ENCODE results near the gene DIAPH2.
"Not testable (repeated sequence)": the region's sequence is repeated elsewhere in the genome, so short reads cannot be mapped to it uniquely, and the experiment has no call there.

DIAPH2 gene

DNA sequence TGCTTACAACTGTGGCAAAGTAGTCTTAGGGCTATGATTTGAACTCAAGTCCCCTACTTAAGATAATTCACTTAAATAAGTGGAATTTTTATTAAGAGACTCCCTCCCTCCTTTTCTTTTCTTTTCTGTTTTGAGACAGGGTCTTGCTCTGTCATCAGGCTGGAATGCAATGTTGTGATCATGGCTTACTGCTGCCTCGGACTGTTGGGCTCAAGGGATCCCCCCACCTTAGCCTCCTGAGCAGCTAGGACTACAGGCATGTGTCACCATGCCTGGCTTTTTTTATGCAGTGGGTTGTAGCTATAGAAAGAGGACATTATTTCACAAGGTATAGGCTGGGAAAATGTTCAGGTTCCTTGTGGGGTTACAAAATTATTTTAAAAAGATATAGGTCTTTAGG lies 19.2 kb downstream of the DIAPH2 start:
- Mint-ChIP-seq H3K4me3 (no peak overlapping the region), H3K9me3 (ENCODE audit: low read depth) (no peaks in the 10 kb centered on the region), H3K36me3 (peaks cover 13% of the 10 kb centered on the region), H3K4me1 (ENCODE audit: low read depth) (peaks cover 6% of the 10 kb centered on the region), H3K27ac (no peak overlapping the region), H3K27me3 (no peaks in the 10 kb centered on the region)

GRCh38 chrX:96704629-96705028 lies 20.0 kb downstream of the DIAPH2 start:
- Mint-ChIP-seq H3K36me3 (peaks cover 12% of the 10 kb centered on the region), H3K9me3 (ENCODE audit: low read depth) (no peaks in the 10 kb centered on the region), H3K27me3 (no peaks in the 10 kb centered on the region), H3K4me3 (no peak overlapping the region), H3K4me1 (ENCODE audit: low read depth) (peaks cover 6% of the 10 kb centered on the region), H3K27ac (no peak overlapping the region)

DNA sequence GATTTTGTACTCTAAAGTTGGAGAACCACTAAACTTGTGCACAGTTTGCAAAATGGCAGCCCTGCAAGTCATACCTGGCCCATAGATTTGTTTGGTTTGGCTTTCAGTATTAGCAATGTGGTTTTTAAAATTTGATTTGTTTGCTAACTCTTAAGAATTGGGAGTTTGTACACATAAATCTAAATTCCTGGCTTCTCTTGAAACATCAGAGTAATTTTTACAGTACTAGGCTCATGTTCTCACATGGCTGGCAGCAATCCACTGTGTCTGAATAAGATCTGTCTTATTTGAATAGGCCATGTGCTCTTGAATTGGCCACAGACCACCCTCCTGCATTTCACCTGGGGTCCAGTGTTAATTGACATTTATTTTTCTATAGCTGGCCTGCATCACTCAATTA lies 21.3 kb downstream of the DIAPH2 start:
- peaks cover 4% of the 10 kb centered on the region for H3K36me3 Mint-ChIP-seq

GRCh38 chrX:96707804-96708203 lies 23.2 kb downstream of the DIAPH2 start:
- no peaks in the 10 kb centered on the region for H3K9me3 Mint-ChIP-seq (ENCODE audit: low read depth)

More for the DNA sequence above, 21.3 kb downstream of the DIAPH2 start:
- no peak overlapping the region for H3K27ac Mint-ChIP-seq
- H3K4me3 Mint-ChIP-seq = no peak overlapping the region
- H3K27me3 Mint-ChIP-seq = no peaks in the 10 kb centered on the region
- no peaks in the 10 kb centered on the region for H3K9me3 Mint-ChIP-seq (ENCODE audit: low read depth)
- peaks cover 4% of the 10 kb centered on the region for H3K4me1 Mint-ChIP-seq (ENCODE audit: low read depth)

DNA sequence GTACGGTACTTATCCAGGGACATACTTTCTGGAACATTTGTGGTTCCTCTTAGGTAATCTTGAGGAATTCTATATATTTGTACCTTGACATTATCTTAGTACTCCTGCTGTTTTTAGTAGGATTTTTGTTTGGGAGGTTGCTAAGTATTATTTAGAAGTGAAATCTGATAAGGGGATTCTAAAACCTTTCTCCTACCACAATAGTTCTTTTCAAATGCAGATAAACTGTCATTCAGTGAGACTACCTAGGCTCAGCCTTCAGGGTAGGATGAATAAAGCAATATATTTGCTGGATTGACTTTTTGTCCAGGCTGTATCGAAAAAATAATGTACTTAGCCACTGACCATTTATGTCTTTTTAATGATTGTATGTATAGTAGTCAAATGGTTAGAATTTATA lies 25.4 kb downstream of the DIAPH2 start:
- no peaks in the 10 kb centered on the region for H3K9me3 Mint-ChIP-seq (ENCODE audit: low read depth)
- no peak overlapping the region for H3K27ac Mint-ChIP-seq
- no peaks in the 10 kb centered on the region for H3K36me3 Mint-ChIP-seq
- no peaks in the 10 kb centered on the region for H3K27me3 Mint-ChIP-seq
- H3K4me3 Mint-ChIP-seq = no peak overlapping the region
- H3K4me1 Mint-ChIP-seq (ENCODE audit: low read depth) = peaks cover 4% of the 10 kb centered on the region

More at GRCh38 chrX:96707804-96708203, 23.2 kb downstream of the DIAPH2 start:
- Mint-ChIP-seq H3K4me1 (ENCODE audit: low read depth) (peaks cover 4% of the 10 kb centered on the region), H3K36me3 (peaks cover 3% of the 10 kb centered on the region), H3K27me3 (no peaks in the 10 kb centered on the region), H3K27ac (no peak overlapping the region), H3K4me3 (no peak overlapping the region)

DNA sequence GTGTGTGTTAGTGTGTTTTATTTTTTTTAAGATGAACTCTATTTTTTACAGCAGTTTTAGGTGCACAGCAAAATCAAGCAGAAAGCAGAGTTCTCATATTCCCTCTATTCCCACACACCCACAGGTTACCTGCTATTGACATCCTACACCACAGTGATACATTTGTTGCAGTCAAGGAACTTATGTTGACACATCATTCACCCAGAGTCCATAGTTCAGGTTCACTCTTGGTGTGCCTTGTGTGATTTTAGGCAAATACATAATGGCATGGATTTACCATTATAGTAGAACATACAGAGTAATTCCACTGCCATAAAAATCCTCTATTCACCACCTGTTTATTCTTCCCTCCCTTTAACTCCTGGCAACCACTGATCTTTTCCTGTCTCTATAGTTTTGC lies 28.7 kb downstream of the DIAPH2 start:
- peaks cover 6% of the 10 kb centered on the region for H3K4me1 Mint-ChIP-seq (ENCODE audit: low read depth)
- no peaks in the 10 kb centered on the region for H3K27me3 Mint-ChIP-seq
- no peak overlapping the region for H3K27ac Mint-ChIP-seq
- H3K9me3 Mint-ChIP-seq (ENCODE audit: low read depth) = no peaks in the 10 kb centered on the region
- no peaks in the 10 kb centered on the region for H3K36me3 Mint-ChIP-seq
- no peak overlapping the region for H3K4me3 Mint-ChIP-seq

DNA sequence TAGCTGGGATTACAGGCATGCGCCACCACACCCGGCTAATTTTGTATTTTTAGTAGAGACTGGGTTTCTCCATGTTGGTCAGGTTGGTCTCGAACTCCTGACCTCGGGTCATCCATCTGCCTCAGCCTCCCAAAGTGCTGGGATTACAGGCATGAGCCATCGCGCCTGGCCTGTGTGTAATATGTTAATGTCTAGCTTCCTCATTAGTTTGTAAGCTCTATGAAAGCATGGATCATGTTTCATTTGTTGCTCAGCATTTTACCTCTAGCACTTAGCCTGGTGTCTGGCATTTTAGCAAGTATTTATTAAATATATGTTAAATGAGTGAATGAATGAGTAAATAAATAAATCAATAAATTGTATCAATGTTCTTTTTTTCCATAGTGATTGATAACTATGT lies 29.8 kb downstream of the DIAPH2 start:
- H3K27me3 Mint-ChIP-seq; H3K4me1 Mint-ChIP-seq (ENCODE audit: low read depth); H3K36me3 Mint-ChIP-seq; H3K4me3 Mint-ChIP-seq; H3K27ac Mint-ChIP-seq; H3K9me3 Mint-ChIP-seq (ENCODE audit: low read depth): not testable (repeated sequence)

- Mint-ChIP-seq H3K4me1 (ENCODE audit: low read depth) (peaks cover 6% of the 10 kb centered on the region), H3K9me3 (ENCODE audit: low read depth) (no peaks in the 10 kb centered on the region), H3K27ac (no peak overlapping the region), H3K27me3 (no peaks in the 10 kb centered on the region), H3K4me3 (no peak overlapping the region), H3K36me3 (no peaks in the 10 kb centered on the region)
These were observed 30.8 kb downstream of the DIAPH2 start for GRCh38 chrX:96715481-96715880.

DNA sequence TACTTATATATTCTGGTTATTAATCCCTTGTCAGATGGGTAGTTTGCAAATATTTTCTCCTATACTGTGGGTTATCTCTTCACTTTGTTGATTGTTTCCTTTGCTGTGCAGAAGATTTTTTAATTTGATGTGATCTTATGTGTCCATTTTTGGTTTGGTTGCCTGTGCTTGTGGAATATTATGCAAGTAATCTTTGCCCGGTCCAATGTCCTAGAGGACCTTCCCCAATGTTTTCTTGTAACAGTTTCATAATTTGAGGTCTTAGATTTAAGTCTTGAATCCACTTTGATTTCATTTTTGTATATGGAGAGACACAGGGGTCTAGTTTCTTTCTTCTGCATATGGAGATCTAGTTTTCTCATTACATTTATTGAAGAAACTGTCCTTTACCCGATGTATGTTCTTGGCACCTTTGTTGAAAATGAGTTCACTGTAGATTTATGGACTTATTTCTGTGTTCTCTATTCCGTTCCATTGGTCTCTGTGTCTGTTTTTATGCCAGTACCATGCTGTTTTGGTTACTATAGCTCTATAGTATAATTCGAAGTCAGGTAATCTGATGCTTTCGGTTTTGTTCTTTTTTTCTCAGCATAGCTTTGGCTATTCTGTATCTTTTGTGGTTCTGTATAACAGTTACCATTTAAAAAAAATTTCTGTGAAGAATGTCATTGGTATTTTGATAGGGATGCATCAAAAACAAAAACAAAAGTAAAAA lies 34.7 kb downstream of the DIAPH2 start:
- no peaks in the 10 kb centered on the region for H3K36me3 Mint-ChIP-seq
- H3K4me3 Mint-ChIP-seq = no peak overlapping the region
- no peak overlapping the region for H3K27ac Mint-ChIP-seq
- no peaks in the 10 kb centered on the region for H3K27me3 Mint-ChIP-seq
- no peaks in the 10 kb centered on the region for H3K9me3 Mint-ChIP-seq (ENCODE audit: low read depth)
- peaks cover 6% of the 10 kb centered on the region for H3K4me1 Mint-ChIP-seq (ENCODE audit: low read depth)

DNA sequence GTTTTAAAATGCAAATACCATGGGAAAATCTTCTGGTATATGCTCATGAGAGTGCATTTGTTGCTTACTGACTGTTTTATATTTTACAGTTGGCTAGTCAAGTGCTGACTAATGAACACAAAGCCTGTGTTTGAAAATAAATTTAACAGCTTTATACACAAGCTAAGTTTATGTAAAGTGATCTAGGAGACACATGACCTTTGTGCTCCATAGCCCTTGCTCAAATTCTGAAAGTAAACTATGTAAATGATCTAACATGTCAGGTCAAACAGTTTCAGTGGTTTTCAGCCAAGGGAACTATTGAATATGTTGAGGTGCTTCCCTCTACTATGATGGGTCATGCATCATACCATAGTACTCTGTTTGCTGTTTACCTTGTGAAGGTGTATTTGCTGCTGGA lies 36.7 kb downstream of the DIAPH2 start:
- H3K27ac Mint-ChIP-seq = no peak overlapping the region
- no peaks in the 10 kb centered on the region for H3K36me3 Mint-ChIP-seq
- H3K4me1 Mint-ChIP-seq (ENCODE audit: low read depth) = no peaks in the 10 kb centered on the region
- H3K4me3 Mint-ChIP-seq = no peak overlapping the region
- H3K27me3 Mint-ChIP-seq = no peaks in the 10 kb centered on the region
- no peaks in the 10 kb centered on the region for H3K9me3 Mint-ChIP-seq (ENCODE audit: low read depth)

- Mint-ChIP-seq H3K4me1 (ENCODE audit: low read depth) (no peaks in the 10 kb centered on the region), H3K27me3 (no peaks in the 10 kb centered on the region), H3K9me3 (ENCODE audit: low read depth) (no peaks in the 10 kb centered on the region), H3K27ac (no peak overlapping the region), H3K4me3 (no peak overlapping the region), H3K36me3 (no peaks in the 10 kb centered on the region)
These were observed 38.1 kb downstream of the DIAPH2 start for GRCh38 chrX:96722781-96723180.

DNA sequence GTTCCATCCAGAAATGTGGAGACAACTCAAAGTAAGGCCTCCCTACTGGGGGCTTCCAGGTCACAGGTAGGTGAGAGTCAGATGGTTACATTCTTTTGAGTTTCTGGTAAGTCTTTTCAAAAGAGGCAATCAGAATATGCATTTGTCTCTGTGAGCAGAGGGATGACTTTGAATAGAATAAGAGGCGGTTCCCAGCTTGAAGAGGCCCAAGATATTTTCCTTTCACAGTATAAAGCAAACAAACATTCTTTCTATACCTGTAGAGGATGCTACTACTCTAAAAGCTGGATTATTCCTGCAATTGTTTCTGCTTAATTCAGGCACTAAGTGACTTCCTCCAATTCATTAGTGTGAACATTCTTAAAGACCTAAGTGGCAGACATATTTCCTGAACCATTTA lies 44.4 kb downstream of the DIAPH2 start:
- Mint-ChIP-seq H3K27me3 (no peaks in the 10 kb centered on the region), H3K36me3 (no peaks in the 10 kb centered on the region), H3K9me3 (ENCODE audit: low read depth) (no peaks in the 10 kb centered on the region)

GRCh38 chrX:96729868-96730643 lies 45.4 kb downstream of the DIAPH2 start:
- Mint-ChIP-seq H3K9me3 (ENCODE audit: low read depth) (no peaks in the 10 kb centered on the region), H3K4me3 (no peak overlapping the region), H3K27me3 (no peaks in the 10 kb centered on the region), H3K36me3 (no peaks in the 10 kb centered on the region), H3K4me1 (ENCODE audit: low read depth) (no peaks in the 10 kb centered on the region), H3K27ac (no peak overlapping the region)

More for the DNA sequence above, 44.4 kb downstream of the DIAPH2 start:
- H3K27ac Mint-ChIP-seq = no peak overlapping the region
- no peaks in the 10 kb centered on the region for H3K4me1 Mint-ChIP-seq (ENCODE audit: low read depth)
- H3K4me3 Mint-ChIP-seq = no peak overlapping the region

DNA sequence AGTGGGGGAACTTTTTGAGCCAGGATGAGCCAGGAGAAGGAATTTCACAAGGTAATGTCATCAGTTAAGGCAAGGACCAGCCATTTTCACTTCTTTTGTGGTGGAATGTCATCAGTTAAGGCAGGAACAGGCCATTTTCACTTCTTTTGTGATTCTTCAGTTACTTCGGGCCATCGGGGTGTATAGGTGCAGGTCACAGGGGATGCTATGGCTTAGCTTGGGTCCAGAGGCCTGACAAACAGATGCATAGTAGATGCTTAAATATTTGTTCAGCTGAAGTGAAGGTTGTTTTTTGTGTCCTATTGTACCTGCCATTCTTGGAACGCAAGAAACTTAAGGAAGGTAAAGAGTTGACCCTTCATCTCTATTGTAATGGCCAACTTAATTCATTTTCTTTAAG lies 46.4 kb downstream of the DIAPH2 start:
- not testable (repeated sequence) for H3K9me3 Mint-ChIP-seq (ENCODE audit: low read depth); H3K27me3 Mint-ChIP-seq; H3K4me1 Mint-ChIP-seq (ENCODE audit: low read depth); H3K36me3 Mint-ChIP-seq; H3K27ac Mint-ChIP-seq; H3K4me3 Mint-ChIP-seq

GRCh38 chrX:96743367-96744073 lies 58.9 kb downstream of the DIAPH2 start:
- Mint-ChIP-seq H3K4me3 (no peak overlapping the region), H3K36me3 (peaks cover 6% of the 10 kb centered on the region), H3K27me3 (no peaks in the 10 kb centered on the region), H3K27ac (no peak overlapping the region), H3K4me1 (ENCODE audit: low read depth) (no peaks in the 10 kb centered on the region), H3K9me3 (ENCODE audit: low read depth) (no peaks in the 10 kb centered on the region)
